Mammary epithelial cell (primary cell): ENCODE data around the gene INO80D.
"Not testable (repeated sequence)": the region's sequence is repeated elsewhere in the genome, so short reads cannot be mapped to it uniquely, and the experiment has no call there.

Experiments used
- EZH2 ChIP-seq: IDR thresholded peaks from 2 replicates; pipeline ENCODE4 v1.6.1; 2012; ENCODE audit warnings: low read length, inconsistent platforms, borderline replicate concordance
- TF ChIP-seq, protein P1 (sequence below), 2 donors: IDR thresholded peaks in 1 of 2; conservative IDR thresholded peaks in 1 of 2; 2 replicates each; pipeline ENCODE4 v1.5.1; 2011 to 2012; ENCODE audit warnings: inconsistent platforms in 2 of 2, low read length in 2 of 2, mild to moderate bottlenecking in 2 of 2, control low read depth in 1 of 2, low read depth in 1 of 2; ENCODE audit not compliant: insufficient read depth in 1 of 2; ENCODE audit errors: extremely low read depth in 1 of 2

DNA sequence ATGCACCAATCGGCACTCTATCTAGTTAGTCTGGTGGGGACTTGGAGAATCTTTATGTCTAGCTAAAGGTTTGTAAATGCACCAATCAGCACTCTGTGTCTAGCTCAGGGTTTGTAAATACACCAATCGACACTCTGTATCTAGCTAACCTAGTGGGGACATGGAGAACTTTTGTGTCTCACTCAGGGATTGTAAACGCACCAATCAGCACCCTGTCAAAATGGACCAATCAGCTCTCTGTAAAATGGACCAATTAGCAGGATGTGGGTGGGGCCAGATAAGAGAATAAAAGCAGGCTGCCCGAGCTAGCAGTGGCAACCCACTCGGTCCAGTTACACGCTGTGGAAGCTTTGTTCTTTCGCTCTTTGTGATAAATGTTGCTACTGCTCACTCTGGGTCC, 108.3 kb downstream of the INO80D start:
- TF ChIP-seq, protein P1, sequence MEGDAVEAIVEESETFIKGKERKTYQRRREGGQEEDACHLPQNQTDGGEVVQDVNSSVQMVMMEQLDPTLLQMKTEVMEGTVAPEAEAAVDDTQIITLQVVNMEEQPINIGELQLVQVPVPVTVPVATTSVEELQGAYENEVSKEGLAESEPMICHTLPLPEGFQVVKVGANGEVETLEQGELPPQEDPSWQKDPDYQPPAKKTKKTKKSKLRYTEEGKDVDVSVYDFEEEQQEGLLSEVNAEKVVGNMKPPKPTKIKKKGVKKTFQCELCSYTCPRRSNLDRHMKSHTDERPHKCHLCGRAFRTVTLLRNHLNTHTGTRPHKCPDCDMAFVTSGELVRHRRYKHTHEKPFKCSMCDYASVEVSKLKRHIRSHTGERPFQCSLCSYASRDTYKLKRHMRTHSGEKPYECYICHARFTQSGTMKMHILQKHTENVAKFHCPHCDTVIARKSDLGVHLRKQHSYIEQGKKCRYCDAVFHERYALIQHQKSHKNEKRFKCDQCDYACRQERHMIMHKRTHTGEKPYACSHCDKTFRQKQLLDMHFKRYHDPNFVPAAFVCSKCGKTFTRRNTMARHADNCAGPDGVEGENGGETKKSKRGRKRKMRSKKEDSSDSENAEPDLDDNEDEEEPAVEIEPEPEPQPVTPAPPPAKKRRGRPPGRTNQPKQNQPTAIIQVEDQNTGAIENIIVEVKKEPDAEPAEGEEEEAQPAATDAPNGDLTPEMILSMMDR (conservative IDR thresholded peaks at IDR 0.05 in 1 of 2, IDR thresholded peaks at IDR 0.05 in 1 of 2; ENCODE audit: extremely low read depth in 1 of 2, insufficient read depth in 1 of 2, low read depth in 1 of 2, low read length in 2 of 2) = not testable (repeated sequence)
- not testable (repeated sequence) for TF ChIP-seq EZH2
